GM21423 (cell line): ENCODE measurements around the gene TMEM184B.

Source experiments
- ATAC-seq: cut with Tn5 transposase; IDR thresholded peaks from one replicate; pipeline ENCODE4 v1.9.1; 2021; ENCODE audit warnings: mild to moderate bottlenecking, moderate library complexity; ENCODE audit not compliant: unreplicated experiment

TMEM184B gene

GRCh38 chr22:38228326-38228872 is 44.4 kb downstream of the TMEM184B start:
- no peak for ATAC-seq

DNA sequence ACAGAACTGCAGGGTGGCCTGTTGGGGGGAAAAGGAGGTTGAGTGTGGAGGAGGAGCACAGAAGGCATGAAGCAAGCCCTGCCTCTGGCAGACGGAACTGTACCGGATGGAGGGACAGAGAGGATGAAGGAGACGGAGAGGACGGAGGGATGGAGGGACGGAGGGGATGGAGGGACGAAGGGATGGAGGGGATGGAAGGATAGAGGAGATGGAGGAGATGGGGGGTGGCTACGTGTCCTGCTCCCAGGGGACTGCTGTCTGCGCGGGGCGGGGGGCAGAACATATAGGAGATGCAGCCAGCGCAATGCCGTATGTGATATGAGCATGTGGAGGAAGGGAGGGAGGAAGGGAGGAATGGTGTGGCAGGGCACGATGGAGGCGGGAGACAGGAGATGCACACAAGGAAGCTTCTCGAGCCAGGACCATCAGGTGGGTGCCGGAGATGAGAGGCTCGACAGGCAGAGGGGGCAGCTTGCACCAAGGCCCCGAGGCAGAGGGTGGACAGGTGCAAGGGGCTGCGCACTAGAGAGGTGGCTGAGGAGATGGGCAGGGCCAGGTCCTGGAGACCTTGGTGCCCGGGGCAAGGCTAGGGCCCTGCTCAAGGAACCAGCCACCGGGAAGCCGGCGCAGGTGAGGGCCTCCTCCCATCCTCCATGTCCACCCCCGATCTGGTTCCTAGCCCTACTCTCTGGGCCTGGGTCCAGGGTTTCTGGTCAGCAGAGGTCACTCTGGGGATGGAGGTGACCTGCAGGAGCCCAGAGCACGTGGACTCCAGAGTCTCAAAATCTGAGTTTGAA is 45.8 kb downstream of the TMEM184B start:
- no peak for ATAC-seq

DNA sequence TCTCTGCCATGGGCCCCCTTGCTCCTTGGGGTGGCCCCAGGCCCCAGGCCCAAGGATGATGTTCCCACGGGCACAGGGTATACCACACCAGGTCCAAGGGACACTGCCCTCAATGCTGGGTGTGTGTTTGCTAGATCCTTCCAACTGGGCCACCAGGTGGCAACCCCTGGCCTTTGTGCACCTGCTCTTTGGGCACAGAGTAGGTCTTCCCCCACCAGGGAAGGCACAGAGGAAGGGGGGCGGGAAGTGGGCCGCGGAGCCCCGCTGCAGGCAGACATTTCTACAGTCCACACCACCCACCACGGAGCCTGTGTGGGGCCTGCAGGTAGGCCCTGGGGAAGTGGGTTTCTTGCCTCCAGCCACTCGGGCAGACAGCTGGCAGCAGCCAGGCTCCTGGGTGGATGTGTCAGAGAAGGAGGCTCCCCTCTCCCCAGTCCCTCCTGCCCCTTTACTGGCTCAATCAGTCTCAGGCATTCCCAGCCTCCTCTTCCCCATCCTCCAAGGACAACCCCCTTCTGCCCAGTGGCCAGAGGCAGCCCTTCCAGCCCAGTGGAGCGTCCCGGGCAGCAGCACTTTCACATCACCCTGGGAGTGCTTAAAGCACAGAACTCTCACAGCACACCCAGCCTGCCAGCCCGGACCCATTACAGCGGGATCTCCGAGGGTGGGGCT is 49.4 kb downstream of the TMEM184B start:
- no peak for ATAC-seq

GRCh38 chr22:38222797-38223119 is 50.1 kb downstream of the TMEM184B start:
- ATAC-seq: no peak

DNA sequence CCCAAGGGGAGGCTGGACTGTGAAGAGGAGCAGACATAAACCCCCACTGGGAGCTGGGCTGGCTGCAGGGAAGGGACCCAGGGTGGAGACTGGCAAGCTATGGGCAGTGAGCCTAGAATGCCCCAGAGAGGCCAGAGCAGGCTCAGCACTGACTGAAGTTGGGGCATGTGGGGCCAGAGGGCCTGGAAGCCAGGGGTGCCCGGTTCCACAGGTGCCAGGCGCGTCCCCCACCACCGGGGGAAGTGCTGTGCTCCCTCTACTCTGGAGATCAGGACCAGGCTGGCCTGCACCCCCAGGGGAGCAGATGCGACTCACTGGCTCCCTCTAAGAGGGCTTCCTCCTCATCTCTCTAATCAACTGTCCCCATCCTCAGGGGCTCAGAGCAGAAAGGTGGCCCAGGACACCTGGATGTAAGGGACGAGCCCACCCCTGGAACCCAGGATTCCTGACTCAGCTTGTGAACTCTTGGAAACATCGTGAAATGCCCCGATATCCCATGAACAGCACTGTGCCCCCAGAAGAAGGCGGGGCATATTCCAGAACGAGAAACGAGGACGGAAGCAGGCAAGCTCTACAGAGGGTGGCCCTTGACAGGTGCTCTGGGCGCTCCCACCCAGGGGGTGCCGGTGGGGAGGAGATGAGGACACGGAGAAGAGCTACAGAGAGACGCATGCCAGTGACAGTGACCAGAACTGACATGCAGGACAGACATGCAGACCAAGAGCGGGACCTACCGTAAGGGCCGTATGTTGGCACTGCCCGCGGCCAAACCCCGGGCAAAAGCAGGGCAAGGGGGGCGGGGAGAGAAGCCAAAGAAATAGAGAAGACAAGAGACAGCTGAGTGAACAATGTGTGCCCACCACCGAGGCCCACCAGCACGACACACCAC is 50.7 kb downstream of the TMEM184B start:
- ATAC-seq: no peak

- no peak for ATAC-seq
These were observed 51.4 kb downstream of the TMEM184B start for GRCh38 chr22:38221407-38221806.

- ATAC-seq: no peak
These were observed 52.0 kb downstream of the TMEM184B start for GRCh38 chr22:38220653-38221386.

GRCh38 chr22:38220163-38220562 is 52.6 kb downstream of the TMEM184B start:
- ATAC-seq: no peak

GRCh38 chr22:38219632-38220031 is 53.2 kb downstream of the TMEM184B start:
- ATAC-seq: no peak

DNA sequence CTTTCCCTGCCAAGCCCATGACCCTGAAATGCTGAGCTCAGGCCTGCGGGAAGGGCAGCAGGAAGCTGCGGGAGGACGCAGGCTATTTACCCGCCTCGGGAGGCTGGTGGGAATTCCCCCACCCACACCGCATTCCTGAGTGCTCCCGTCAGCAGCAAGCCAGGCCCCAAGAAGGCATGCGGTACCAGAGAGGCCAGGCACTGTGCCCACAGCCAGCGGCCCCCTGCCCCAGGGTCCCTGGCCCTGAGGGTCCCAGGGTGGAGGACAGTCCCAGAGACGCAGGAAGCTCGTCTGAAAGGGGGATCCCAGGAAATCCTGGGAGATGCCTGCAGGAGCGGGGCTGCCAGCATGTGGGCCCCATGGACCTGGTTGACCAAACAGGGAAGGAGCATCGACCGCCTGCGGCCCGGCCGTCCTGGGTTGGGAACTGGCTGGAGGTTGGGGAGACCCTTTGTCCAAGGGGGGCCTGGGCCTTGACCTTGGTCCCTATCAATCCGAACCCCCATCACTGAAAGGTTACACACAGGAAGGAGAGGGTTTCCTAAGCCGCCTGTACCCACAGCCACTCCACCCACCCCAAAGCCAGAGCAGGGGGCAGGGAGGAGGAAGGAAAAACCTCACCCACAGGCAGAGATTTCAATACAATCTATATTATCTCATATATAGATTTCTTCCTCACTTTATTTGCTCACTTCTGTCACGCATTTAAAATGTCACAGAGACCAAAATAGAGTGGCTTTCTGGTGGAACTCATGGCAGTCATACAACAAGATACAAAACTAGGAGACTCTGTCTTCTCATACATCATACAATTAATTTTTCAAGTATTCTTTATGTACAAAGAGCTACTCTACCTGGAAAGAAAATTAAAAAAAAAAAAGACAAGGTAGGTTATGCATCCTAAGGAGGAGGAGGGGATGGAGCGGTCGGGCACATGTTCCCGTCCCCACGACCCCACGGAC is 53.9 kb downstream of the TMEM184B start:
- no peak for ATAC-seq

DNA sequence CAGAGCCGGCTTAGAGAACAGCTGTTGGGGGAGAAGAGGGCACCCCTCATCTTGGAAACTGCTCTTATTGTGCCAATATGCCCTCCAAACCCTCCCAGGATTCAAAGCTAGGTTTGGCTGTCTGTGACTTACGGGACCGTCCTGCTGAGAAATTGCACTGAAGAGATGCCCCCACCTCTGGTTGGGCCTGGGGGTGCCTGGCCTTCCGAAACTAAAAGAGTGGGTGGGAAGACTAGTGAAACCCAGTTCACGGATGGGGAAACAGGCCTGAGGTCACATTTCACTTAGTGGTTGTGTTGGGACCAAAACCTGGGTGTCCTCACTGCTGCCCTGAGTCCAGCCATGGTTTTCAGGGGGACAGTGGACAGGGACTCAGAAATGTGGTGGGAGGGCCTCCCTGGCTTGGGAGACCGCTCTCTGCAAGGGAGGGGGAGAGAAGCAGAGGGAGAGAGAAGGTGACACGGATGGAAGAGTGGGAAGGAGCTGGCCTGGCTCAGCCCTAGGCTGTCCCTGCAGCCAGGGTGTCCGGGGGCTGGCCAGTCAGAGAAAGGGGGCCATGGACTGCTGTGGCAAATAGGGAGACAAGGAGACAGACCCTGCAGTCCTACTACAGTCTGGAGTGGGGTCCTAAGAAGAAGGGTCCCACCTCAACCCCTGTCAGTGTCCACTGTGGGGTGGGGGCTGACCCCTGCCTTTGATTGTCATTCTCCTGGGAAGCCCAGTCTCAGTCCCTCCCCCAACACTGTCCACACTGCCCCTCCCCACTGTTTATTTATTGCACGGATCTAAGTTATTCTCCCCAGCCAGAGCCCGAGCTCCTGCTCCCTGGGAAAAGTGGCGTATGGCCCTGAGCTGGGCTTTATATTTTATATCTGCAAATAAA is 57.4 kb downstream of the TMEM184B start:
- no peak for ATAC-seq

DNA sequence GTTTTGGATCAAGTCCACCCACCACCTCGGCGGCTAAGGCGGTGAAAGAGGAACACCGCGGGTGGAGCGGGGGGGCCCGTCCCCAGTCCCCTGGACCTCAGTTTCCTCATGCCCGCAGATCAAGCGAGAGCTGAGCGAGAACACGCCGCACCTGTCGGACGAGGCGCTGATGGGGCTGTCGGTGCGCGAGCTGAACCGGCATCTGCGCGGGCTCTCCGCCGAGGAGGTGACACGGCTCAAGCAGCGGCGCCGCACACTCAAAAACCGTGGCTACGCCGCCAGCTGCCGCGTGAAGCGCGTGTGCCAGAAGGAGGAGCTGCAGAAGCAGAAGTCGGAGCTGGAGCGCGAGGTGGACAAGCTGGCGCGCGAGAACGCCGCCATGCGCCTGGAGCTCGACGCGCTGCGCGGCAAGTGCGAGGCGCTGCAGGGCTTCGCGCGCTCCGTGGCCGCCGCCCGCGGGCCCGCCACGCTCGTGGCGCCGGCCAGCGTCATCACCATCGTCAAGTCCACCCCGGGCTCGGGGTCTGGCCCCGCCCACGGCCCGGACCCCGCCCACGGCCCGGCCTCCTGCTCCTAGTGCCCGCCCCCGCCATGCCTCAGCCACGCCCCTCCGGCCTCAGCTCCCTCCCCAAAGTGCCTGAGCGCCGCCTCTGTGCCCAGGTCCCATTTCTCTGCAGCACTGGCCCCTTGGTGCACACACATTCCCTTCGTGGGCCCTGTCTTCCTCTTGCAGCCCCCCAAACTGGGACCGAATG is 58.3 kb downstream of the TMEM184B start:
- no peak for ATAC-seq

DNA sequence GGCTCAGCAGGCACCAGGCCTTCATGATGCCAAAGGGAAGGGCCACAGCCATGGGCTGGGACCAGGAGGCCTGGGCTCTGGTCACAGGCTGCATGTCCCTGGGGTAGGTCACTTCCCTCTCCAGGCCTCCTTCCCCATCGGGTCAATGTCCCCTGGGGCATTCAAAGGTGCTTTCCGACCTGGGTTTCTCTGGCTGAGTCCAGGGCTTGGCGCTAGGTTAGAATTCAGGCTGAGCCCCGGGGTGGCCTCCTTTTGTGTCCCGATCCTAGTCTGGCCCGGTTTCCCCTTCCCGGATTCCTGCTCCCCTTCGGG is 58.9 kb downstream of the TMEM184B start:
- no peak for ATAC-seq

GRCh38 chr22:38213319-38213989 is 59.4 kb downstream of the TMEM184B start:
- ATAC-seq: no peak

DNA sequence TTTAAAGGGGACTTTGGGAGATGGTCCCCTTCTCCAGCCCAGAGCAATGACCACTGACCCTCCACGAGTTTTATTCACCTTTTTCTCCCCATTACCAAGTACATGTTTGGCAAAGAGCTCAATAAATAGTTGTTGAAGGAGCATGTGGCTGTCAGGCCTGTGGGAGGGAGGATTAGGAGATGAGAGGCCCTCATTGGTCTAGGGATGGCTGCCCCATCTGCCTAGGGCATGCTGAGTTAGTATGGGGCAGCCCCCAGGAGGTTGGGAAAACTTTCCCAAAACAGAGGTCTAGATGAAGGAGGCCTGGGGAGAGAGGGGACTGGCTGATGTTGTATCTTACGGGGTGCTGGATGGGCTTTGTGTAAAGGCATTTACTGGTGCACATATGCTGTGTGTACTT is 60.4 kb downstream of the TMEM184B start:
- ATAC-seq: no peak

GRCh38 chr22:38211556-38211955 is 61.3 kb downstream of the TMEM184B start:
- no peak for ATAC-seq

DNA sequence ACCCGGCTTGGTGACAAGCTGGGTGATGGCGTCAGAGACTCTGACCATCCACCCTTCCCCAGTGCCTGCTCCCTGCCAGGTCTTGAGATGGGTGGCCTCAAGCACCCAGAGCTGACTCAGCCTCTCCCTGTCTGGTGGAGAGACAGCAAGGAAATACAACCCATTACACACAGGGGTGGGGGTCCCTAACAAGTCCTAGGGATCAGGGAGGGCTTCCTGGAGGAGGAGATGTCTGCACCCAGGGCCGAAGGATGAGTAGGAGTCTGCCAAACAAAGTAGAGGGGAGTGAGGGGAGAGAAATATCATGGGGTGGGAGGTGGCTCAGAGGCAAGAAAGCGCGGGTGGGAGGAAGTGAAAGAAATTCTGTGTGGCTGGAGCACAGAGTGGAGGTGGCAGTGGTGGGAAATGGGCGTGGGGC is 64.2 kb downstream of the TMEM184B start:
- ATAC-seq: no peak
